LHCN-M2 (cell line): ENCODE data around the gene ZBED4. TPM values are rescaled to one million over a fixed set of nuclear protein-coding genes. Genes with fewer than 3 reads are reported as not detected.

Experiments
- DNase-seq: peaks from one replicate; pipeline ENCODE4 v3.0.0-alpha.2; 2012; ENCODE audit warnings: low read depth
- total RNA-seq: library from RNA; depleted of rRNA; stranded (reverse); fragments of >200 nt; gene quantifications from 2 replicates; pipeline ENCODE4 v1.2.3, GENCODE V29; 2014

ZBED4 gene
- total RNA-seq, 1 experiment from 2014 or later: 13.4 TPM

DNA sequence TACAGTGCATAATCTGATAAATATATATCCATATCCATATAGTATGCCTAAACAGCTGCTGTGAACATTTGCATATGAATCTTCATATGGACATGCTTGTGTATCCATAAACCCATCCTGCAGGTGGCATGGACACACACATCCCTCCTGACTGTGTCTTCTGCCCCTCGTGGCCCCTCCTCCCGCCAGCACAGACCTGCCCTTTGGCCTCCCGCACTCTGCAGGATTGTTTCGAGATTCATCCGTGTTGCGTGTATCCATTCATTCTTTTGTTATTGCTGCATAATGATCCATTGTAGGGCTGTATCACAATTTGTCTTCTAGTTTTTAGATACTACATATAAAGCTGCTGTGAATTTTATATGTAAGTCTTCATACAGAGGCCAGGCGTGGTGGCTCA is 24.0 kb downstream of the ZBED4 start:
- DNase-seq: no peak

GRCh38 chr22:49878206-49878605 is 24.6 kb downstream of the ZBED4 start:
- no peak for DNase-seq

GRCh38 chr22:49879871-49880270 is 26.2 kb downstream of the ZBED4 start:
- no peak for DNase-seq

DNA sequence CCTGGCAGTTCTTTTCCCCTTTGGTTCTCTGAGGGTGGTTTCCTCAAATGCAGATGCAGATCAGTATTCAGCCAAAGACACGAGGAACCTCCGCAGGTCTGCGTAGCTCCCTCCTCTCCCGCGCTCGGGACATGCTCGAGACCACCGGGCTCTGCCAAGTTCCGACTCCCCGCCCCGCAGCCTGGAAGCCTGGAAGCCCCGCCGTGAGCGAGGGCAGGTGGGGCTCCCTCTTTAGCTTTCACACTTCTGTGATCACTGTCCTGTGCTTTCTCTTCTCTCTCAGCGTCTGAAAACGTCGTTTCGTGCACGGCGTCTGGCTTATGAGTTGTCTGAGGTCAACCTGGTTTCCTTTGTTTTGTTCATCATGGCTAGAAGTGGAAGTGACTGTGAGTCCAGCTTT is 26.6 kb downstream of the ZBED4 start:
- no peak for DNase-seq

- no peak for DNase-seq
Measured at GRCh38 chr22:49881856-49882255, 28.2 kb downstream of the ZBED4 start.

DNA sequence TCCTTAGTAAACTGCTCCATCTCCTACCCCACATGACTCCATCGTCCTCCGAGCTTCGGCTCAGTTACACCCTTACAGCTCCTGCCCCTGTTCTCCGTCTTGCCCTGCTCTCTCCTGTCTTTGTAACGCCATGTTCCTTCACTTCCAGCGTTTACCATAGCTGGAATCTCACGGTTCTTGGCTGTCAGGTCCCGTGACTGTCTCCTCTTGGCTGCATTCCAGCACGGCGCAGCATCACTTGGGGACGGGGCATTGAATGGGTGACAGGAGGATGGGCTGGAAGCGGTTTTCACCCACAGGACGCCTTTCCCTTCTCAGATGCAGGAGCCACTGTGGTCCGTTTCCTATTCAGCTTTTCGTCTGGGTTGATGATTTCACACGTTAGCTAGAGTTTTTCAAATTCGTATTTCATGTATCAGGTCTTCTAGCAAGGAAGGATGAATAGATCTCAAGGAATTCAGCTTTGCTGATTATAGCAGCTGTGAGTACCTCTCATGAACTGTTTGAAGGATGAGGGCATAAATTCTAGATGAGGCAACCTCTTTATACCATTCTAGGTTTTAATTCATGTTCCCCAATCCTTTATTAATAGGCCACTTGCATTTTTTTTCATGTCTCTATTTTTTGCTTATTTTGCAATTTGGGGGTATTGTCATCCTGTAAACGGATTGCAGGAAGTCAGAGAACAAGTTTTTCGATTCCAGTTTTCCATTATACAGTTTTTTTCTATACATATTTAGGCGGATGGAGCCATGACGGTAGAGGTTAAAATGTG is 29.1 kb downstream of the ZBED4 start:
- DNase-seq: peak; percentile 52

- DNase-seq: no peak
Measured at GRCh38 chr22:49883294-49883640, 29.6 kb downstream of the ZBED4 start.

- DNase-seq: no peak
Measured at GRCh38 chr22:49884075-49884474, 30.4 kb downstream of the ZBED4 start.

GRCh38 chr22:49884503-49885260 is 31.0 kb downstream of the ZBED4 start:
- no peak for DNase-seq

DNA sequence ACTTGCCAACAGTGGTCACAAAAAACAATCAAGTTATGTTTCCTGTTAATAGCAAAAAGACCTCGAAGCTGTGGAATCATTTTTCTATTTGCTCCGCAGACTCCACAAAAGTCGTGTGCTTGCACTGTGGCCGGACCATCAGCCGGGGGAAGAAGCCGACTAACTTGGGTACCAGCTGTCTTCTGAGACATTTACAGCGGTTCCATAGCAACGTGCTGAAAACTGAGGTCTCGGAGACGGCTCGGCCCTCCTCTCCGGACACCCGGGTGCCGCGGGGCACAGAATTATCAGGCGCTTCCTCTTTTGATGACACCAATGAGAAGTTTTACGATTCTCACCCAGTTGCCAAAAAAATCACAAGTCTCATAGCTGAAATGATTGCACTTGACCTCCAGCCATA is 31.6 kb downstream of the ZBED4 start:
- no peak for DNase-seq

DNA sequence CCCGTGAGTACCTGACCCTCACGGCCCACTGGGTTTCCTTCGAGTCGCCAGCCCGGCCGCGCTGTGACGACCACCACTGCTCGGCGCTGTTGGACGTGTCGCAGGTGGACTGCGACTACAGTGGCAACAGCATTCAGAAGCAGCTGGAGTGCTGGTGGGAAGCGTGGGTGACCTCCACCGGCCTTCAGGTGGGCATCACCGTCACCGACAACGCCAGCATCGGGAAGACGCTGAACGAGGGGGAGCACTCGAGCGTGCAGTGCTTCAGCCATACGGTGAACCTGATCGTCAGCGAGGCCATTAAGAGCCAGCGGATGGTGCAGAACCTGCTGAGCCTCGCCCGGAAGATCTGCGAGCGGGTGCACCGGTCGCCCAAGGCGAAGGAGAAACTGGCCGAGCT is 32.2 kb downstream of the ZBED4 start:
- DNase-seq: no peak

DNA sequence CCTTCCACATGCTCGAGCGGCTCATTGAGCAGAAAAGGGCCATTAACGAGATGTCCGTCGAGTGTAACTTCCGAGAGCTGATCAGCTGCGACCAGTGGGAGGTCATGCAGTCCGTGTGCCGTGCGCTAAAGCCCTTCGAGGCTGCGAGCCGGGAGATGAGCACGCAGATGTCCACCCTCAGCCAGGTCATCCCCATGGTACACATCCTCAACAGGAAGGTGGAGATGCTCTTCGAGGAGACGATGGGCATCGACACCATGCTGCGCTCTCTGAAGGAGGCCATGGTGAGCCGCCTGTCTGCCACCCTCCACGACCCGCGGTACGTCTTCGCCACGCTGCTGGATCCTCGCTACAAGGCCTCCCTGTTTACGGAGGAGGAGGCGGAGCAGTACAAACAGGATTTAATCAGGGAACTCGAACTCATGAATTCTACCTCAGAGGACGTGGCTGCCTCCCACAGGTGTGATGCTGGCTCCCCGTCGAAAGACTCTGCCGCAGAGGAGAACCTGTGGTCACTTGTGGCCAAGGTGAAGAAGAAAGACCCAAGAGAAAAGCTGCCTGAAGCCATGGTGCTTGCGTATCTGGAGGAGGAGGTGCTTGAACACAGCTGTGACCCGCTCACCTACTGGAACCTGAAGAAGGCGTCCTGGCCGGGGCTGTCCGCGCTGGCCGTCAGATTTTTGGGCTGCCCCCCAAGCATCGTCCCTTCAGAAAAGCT is 32.9 kb downstream of the ZBED4 start:
- no peak for DNase-seq

DNA sequence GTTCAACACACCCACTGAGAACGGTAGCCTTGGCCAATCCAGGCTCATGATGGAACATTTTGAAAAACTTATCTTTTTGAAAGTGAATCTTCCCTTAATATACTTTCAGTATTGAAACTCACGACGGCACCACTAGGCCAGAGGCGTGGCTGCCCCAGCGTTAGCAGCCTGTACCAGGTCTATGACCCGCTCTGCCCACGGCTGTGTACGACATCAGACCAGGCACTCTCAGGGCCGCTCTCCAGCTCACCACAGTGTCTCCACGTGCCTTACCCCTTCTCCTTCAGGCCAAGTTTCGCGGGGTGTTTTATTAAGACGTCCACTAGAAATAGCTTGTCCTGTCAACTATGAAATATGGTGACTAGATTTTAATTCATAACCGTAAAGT is 33.4 kb downstream of the ZBED4 start:
- no peak for DNase-seq

- DNase-seq: no peak
Measured at GRCh38 chr22:49887702-49888101, 34.1 kb downstream of the ZBED4 start.

DNA sequence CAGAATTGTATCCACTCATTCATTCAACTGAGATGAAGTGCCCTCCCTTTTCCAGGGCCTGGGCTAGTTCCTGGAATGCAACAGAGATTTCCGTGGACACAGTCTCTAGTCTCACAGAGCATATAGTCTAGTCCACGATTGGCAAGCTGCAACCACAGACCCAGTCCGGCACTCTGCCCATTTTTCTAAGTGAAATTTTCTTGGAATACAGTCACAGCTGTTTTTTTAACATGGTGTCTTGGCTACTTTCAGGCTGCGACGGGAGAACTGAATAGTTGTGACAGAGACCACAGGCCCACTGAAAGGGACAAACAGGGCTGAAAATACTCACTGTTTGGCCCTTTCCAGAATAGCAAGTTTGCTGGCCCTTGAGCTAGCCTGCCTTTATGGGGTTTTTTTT is 35.4 kb downstream of the ZBED4 start:
- DNase-seq: no peak

DNA sequence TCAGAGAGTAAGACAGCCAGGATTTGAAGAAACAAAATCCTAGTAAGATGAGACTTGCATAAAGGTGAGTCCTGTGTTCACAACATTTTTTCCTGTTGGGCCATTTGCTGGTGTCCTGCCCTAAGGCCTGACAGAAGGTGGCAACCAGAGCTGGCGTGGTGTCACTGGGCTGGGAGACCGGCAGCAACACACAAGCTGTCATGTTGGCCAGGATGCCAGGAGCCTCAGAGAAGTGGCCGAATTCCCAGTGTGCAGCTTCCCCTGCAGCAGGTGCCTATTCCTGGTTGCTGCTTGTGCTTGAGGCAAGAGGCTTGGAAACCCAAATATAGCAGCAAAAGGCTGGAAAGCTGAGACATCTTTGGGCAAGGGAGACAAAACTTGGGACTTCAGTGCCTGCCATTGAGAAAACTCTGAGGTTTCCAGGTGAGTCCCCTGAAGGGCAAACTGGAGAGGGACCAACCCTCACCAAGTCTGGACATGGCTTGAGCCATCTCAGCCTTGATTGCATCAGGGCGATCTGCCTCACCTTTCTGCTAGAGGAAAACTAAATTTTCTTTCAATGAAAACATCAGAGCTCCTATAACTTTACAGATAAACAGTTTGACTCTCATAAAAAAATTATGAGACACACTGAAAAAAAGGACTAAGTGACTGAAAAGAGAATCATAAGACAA is 38.7 kb downstream of the ZBED4 start:
- no peak for DNase-seq

DNA sequence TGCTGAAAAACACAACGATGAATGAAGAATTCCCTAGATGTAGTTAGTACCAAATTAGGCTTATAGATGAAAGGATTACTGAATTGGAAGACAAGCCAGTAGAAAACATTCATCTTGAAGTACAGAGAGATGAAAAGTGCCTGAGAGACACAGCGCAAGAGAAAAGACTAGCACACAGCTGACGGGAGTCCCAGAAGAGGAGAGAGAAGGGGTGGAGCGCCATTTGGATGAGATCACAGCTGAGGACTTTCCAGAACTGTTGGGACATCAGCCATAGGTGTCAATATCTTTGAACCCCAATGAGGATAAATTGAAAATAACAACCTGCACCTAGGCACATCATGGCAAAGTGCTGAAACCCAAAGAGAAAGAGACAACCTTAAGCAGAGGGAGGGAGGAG is 39.4 kb downstream of the ZBED4 start:
- DNase-seq: no peak

GRCh38 chr22:49894322-49895054 is 40.8 kb downstream of the ZBED4 start:
- DNase-seq: peak; percentile 40

GRCh38 chr22:49896201-49896600 is 42.6 kb downstream of the ZBED4 start:
- no peak for DNase-seq

GRCh38 chr22:49897015-49897684 is 43.5 kb downstream of the ZBED4 start:
- no peak for DNase-seq

- DNase-seq: no peak
Measured at GRCh38 chr22:49899530-49899929, 45.9 kb downstream of the ZBED4 start.
